ENCODE measurements around the gene C1QTNF9B. TPM values are rescaled to one million over a fixed set of nuclear protein-coding genes. Genes with fewer than 3 reads are reported as not detected.

C1QTNF9B gene
- total and polyA plus RNA-seq, 2 experiments from 2014 or later: 0.27 to 0.28 TPM

- TF ChIP-seq REST (IDR thresholded peaks at IDR 0.05; ENCODE audit: unreplicated experiment): no peak
These were observed 49.8 kb downstream of the C1QTNF9B start (continued) for GRCh38 chr13:23847497-23847896.

GRCh38 chr13:23845105-23845725 lies 52.1 kb downstream of the C1QTNF9B start:
- H3K4me3 Mint-ChIP-seq: no peak overlapping the region
- Histone ChIP-seq H4K20me1 (replicated peaks; ENCODE audit: insufficient read depth) (no peaks in the 10 kb centered on the region), H3K79me2 (replicated peaks; ENCODE audit: insufficient read depth) (no peaks in the 10 kb centered on the region), H3K4me1 (ENCODE audit: insufficient read depth) (no peaks in the 10 kb centered on the region), H3F3A (replicated peaks; ENCODE audit: low read depth) (no peaks in the 10 kb centered on the region), H3K4me2 (no peak overlapping the region), H2AFZ (no peak overlapping the region), H3K9me2 (ENCODE audit: insufficient read depth) (no peaks in the 10 kb centered on the region), H3K36me3 (ENCODE audit: insufficient read depth) (no peaks in the 10 kb centered on the region), H3K27ac (ENCODE audit: low read depth) (no peak overlapping the region), H3K27me3 (ENCODE audit: insufficient read depth) (no peaks in the 10 kb centered on the region), H3K4me3 (no peak overlapping the region)
- no peaks in the 10 kb centered on the region for H3K27me3 Mint-ChIP-seq (ENCODE audit: insufficient read depth, low read depth, poor library complexity)
- no peak for ATAC-seq
- H3K4me1 Mint-ChIP-seq: peaks cover 5% of the 10 kb centered on the region; the same call in 2 of the 3 replicates
- H3K27ac Mint-ChIP-seq: no peak overlapping the region
- DNase-seq (ENCODE audit: low spot score): no peak
- no peaks in the 10 kb centered on the region for H3K36me3 Mint-ChIP-seq (ENCODE audit: low read depth)
- H3K9me3 Mint-ChIP-seq: no peaks in the 10 kb centered on the region
- TF ChIP-seq ZNF331 (CRISPR knock-in tag; IDR thresholded peaks at IDR 0.05; ENCODE audit: low read depth) (no peak), CTCF (conservative IDR thresholded peaks at IDR 0.05; ENCODE audit: low read depth in 2 of 2) (no peak), EZH2phosphoT487 (IDR thresholded peaks at IDR 0.05; ENCODE audit: unreplicated experiment) (no peak), ZNF462 (CRISPR knock-in tag; IDR thresholded peaks at IDR 0.05) (no peak), NANOG (IDR thresholded peaks at IDR 0.05; ENCODE audit: borderline replicate concordance) (no peak), EZH2 (IDR thresholded peaks at IDR 0.05; ENCODE audit: low read depth, unreplicated experiment) (no peak), CREB1 (CRISPR knock-in tag; IDR thresholded peaks at IDR 0.05; ENCODE audit: low read depth) (no peak), STAT1 (IDR thresholded peaks at IDR 0.05; ENCODE audit: unreplicated experiment) (no peak), JUNB (IDR thresholded peaks at IDR 0.05; ENCODE audit: unreplicated experiment) (no peak), ETS1 (IDR thresholded peaks at IDR 0.05) (no peak), ZNF114 (CRISPR knock-in tag; IDR thresholded peaks at IDR 0.05) (no peak), POLR2AphosphoS5 (IDR thresholded peaks at IDR 0.05; ENCODE audit: low read depth) (no peak)

Data from GM23338 (cell line).